Measurements from ENCODE around the gene PRSS36. TPM values are rescaled to one million over a fixed set of nuclear protein-coding genes. Genes with fewer than 3 reads are reported as not detected.
A peak's percentile ranks its signal among the peaks of the same experiment; 100 is the strongest.

The PRSS36 gene
- total and polyA plus RNA-seq, 7 donors = 0.83 to 10.2 (median 4.7) TPM

GRCh38 chr16:31113121-31114120 is 36.4 kb downstream of the PRSS36 start:
- intact Hi-C loops (cut with DNase I) = loop anchor here (10.0 kb wide), 1 partner anchor 341 kb away; the partner anchor contains the start of gene ARMC5
- no peak for DNase-seq
- no peaks in the 10 kb centered on the region for H3K9me3 ChIP-seq
- H3K27me3 ChIP-seq = no peaks in the 10 kb centered on the region
- peaks cover 14 to 38% (median 26%) of the 10 kb centered on the region in 4 donors for H3K36me3 ChIP-seq
- peak overlapping the region; percentile 44 to 92 (median 53) for H3K27ac ChIP-seq
- WGBS, 2 donors = 68% methylated on average over 5 of the region's 5 CpGs
- H3K4me3 ChIP-seq = no peak overlapping the region
- peaks cover 0 to 33% (median 26%) of the 10 kb centered on the region in 4 donors for H3K4me1 ChIP-seq
- TF ChIP-seq CTCF (IDR thresholded peaks at IDR 0.05) = no peak

- Histone ChIP-seq H3K27me3 (no peaks in the 10 kb centered on the region), H3K4me3 (no peak overlapping the region), H3K36me3 (peaks cover 14 to 38% (median 26%) of the 10 kb centered on the region in 4 donors), H3K9me3 (no peaks in the 10 kb centered on the region), H3K27ac (peak overlapping the region; percentile 35 to 92 (median 47)), H3K4me1 (peaks cover 0 to 34% (median 25%) of the 10 kb centered on the region in 4 donors)
- WGBS, 2 donors = 89 to 91% methylated on average over 2 of the region's 2 CpGs
- DNase-seq = no peak
- intact Hi-C loops (cut with DNase I) = loop anchor here (10.0 kb wide), 1 partner anchor 342 kb away; the partner anchor contains the start of gene ARMC5
- no peak for TF ChIP-seq POLR2A (IDR thresholded peaks at IDR 0.05)
- TF ChIP-seq EP300 (IDR thresholded peaks at IDR 0.05) = no peak
- TF ChIP-seq CTCF (IDR thresholded peaks at IDR 0.05) = no peak
- TF ChIP-seq POLR2AphosphoS5 (IDR thresholded peaks at IDR 0.05) = no peak
Observed at GRCh38 chr16:31112711-31113110, 37.2 kb downstream of the PRSS36 start.

- Histone ChIP-seq H3K36me3 (peaks cover 14 to 38% (median 26%) of the 10 kb centered on the region in 4 donors), H3K27ac (no peak overlapping the region), H3K4me3 (no peak overlapping the region), H3K27me3 (no peaks in the 10 kb centered on the region), H3K4me1 (peaks cover 0 to 34% (median 24%) of the 10 kb centered on the region in 4 donors), H3K9me3 (no peaks in the 10 kb centered on the region)
- intact Hi-C loops (cut with DNase I) = loop anchor here (10.0 kb wide), 1 partner anchor 343 kb away; the partner anchor contains the start of gene ARMC5
- TF ChIP-seq POLR2AphosphoS5 (IDR thresholded peaks at IDR 0.05) = no peak
- TF ChIP-seq CTCF (IDR thresholded peaks at IDR 0.05) = no peak
- no peak for TF ChIP-seq POLR2A (IDR thresholded peaks at IDR 0.05)
- no peak for TF ChIP-seq EP300 (IDR thresholded peaks at IDR 0.05)
- no peak for DNase-seq
- 93 to 95% methylated on average over 23 of the region's 23 CpGs for WGBS, 2 donors
Observed at GRCh38 chr16:31111881-31112466, 37.9 kb downstream of the PRSS36 start.

- TF ChIP-seq POLR2A (IDR thresholded peaks at IDR 0.05) = no peak
- no peak for TF ChIP-seq POLR2AphosphoS5 (IDR thresholded peaks at IDR 0.05)
- TF ChIP-seq CTCF (IDR thresholded peaks at IDR 0.05) = no peak
- no peak for TF ChIP-seq EP300 (IDR thresholded peaks at IDR 0.05)
- WGBS, 2 donors = 90 to 91% methylated on average over 26 of the region's 26 CpGs
- no peaks in the 10 kb centered on the region for H3K9me3 ChIP-seq
- no peaks in the 10 kb centered on the region for H3K27me3 ChIP-seq
- H3K4me1 ChIP-seq = peaks cover 0 to 39% (median 27%) of the 10 kb centered on the region in 4 donors
- H3K27ac ChIP-seq = no peak overlapping the region
- DNase-seq = no peak
- H3K4me3 ChIP-seq = no peak overlapping the region
- intact Hi-C loops (cut with DNase I) = loop anchor here (10.0 kb wide), 1 partner anchor 344 kb away; the partner anchor contains the start of gene ARMC5
- H3K36me3 ChIP-seq = peaks cover 14 to 38% (median 26%) of the 10 kb centered on the region in 4 donors
Observed at GRCh38 chr16:31110106-31111034, 39.5 kb downstream of the PRSS36 start.

All from sigmoid colon (tissue), 7 donors.